Mucosa of stomach (tissue), 1 donor: ENCODE data around the gene NSL1.
"Not testable (repeated sequence)": the region's sequence is repeated elsewhere in the genome, so short reads cannot be mapped to it uniquely, and the experiment has no call there.

ENCODE experiments used
- H3K27me3 ChIP-seq: one replicate; pipeline ENCODE4 v1.7.0; 2013; ENCODE audit warnings: mild to moderate bottlenecking, low read length; ENCODE audit not compliant: control insufficient read depth, insufficient read depth
- H3K36me3 ChIP-seq: one replicate; pipeline ENCODE4 v1.7.0; 2013; ENCODE audit warnings: low read length; ENCODE audit not compliant: control insufficient read depth, insufficient read depth
- H3K4me1 ChIP-seq: one replicate; pipeline ENCODE4 v1.7.0; 2013; ENCODE audit warnings: mild to moderate bottlenecking, low read length; ENCODE audit not compliant: control insufficient read depth, insufficient read depth
- H3K4me3 ChIP-seq: one replicate; pipeline ENCODE4 v1.7.0; 2013; ENCODE audit warnings: low read length
- H3K9ac ChIP-seq: one replicate; pipeline ENCODE4 v1.7.0; 2013; ENCODE audit warnings: mild to moderate bottlenecking, low read length, moderate library complexity
- H3K9me3 ChIP-seq: one replicate; pipeline ENCODE4 v1.7.0; 2013; ENCODE audit warnings: mild to moderate bottlenecking, low read length, moderate library complexity; ENCODE audit not compliant: control insufficient read depth
- donor health status: Pancreatic carcinoma.

The NSL1 gene

DNA sequence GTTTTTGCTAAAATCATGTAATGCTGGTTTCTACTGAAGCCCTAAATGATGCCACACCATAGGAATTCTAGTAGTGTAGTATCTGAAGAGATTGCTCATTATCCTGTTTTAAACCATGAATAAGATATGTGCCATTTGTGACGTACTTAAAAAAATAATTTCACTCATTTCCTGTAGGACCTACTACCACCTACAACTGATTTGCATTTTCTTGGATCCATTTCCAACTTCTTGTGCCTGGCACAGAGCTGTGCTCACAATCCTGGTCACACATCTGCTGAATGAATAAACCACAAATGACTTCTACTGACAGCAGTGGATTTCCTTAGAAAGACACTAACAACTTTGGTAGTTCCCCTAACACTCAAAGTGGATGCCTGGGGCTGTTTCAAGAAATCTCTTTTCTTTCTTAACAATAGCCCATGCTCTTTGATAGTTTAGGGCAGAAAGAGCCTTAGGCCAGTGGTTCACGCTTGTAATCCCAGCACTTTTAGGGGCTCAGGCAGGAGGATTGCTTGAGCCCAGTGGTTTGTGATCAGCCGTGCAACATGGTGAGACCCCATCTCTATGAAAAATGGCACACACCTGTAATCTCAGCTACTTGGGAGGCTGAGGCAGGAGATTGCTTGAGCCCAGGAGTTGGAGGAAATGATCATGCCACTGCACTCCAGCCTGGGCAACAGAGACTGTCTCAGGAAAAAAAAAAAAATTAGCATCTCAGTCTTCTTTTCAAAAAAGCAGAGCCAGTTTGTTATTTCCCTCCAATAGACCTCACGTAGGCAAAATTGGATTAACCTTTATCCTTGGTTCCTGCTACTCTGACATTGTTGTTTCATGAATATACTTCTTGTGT is 78.9 kb downstream of the NSL1 start:
- Histone ChIP-seq H3K4me3 (no peak overlapping the region), H3K36me3 (no peaks in the 10 kb centered on the region)

DNA sequence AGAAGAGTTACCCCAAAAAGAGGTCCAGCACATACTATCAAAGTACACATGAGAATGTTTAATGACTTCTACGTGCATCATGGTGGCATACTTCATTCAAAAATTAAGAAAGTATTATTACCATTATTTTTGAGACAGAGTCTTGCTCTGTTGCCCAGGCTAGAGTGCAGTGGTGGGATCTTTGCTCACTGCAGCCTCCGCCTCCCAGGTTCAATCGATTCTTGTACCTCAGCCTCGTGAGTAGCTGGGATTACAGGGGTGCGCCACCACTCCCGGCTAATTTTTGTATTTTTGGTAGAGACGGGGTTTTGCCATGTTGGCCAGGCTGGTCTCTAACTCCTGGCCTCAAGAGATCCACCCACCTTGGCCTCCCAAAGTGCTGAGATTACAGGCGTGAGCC is 79.6 kb downstream of the NSL1 start:
- H3K9ac ChIP-seq, H3K9me3 ChIP-seq, H3K4me3 ChIP-seq, H3K36me3 ChIP-seq, H3K27me3 ChIP-seq, H3K4me1 ChIP-seq: not testable (repeated sequence)

More for the DNA sequence above, 78.9 kb downstream of the NSL1 start:
- Histone ChIP-seq H3K9ac (no peak overlapping the region), H3K27me3 (no peaks in the 10 kb centered on the region), H3K4me1 (no peaks in the 10 kb centered on the region), H3K9me3 (no peaks in the 10 kb centered on the region)

DNA sequence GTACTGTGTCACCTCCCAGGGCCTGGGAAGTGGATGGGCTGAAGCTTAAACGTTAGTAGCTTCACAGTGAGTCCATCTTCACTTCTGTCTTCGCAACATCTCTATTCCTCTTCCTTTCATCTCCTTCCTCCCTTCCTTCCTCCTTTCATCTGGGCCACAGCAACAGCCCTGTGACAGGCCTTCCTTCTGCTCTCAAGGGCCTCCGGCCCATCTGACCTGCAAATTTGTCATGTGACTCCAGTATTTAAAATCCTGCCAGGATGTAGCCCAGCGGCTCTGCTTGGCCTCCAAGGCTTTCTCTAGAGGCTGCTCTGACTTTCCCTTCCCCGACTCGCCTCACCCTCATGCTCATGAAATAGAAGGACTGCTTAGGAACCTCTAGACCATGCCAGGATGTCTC is 81.0 kb downstream of the NSL1 start:
- Histone ChIP-seq H3K9ac (no peak overlapping the region), H3K27me3 (no peaks in the 10 kb centered on the region), H3K4me1 (no peaks in the 10 kb centered on the region), H3K4me3 (no peak overlapping the region), H3K9me3 (no peaks in the 10 kb centered on the region), H3K36me3 (no peaks in the 10 kb centered on the region)

DNA sequence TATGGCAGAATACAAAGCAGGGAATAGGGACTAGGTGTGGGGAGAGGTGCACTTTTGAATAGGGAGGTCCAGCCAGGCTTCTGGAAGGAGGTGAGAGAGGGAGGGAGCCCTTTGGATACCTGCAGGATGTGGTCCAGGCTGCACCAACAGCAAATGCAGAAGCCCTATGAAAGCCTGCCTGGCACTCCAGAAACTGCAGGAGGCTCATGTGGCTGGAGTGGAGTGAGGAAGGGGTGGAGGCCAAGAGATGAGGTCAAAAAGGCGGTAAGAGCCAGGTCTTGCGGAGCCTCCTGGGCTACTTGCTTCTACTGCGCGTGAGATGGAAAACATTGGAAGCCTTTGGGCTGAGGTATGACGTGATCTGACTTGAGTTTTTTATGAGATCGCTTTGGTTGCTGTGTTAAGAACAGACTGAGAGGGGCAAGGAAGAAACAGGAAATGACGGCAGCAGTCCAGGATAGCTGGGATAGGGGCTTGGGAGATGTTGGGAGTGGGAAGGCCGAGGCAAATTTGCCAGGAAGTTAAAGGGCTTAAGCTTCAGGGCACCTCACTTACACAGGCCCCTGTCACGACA is 87.5 kb downstream of the NSL1 start:
- Histone ChIP-seq H3K9ac (no peak overlapping the region), H3K4me3 (no peak overlapping the region), H3K36me3 (no peaks in the 10 kb centered on the region), H3K27me3 (peaks cover 22% of the 10 kb centered on the region), H3K9me3 (no peaks in the 10 kb centered on the region), H3K4me1 (peaks cover 14% of the 10 kb centered on the region)

DNA sequence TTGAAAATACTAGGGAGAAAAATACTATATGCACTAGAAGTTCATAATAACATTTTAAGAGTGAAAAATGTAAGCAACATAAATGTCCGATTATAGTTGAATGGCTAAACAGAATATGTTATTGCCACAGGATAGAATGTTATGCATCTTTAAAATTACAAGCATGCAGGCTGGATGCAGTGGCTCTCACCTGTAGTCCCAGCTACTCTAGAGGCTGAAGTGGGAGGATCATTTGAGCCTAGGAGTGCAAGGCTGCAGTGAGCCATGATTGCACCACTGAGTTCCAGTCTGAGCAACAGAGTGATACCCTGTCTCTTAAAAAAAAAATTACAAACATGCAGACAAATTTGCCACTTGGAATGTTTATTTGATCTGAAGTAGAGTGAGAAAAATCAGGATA is 88.9 kb downstream of the NSL1 start:
- peaks cover 21% of the 10 kb centered on the region for H3K4me1 ChIP-seq
- no peak overlapping the region for H3K9ac ChIP-seq
- H3K9me3 ChIP-seq, result no peaks in the 10 kb centered on the region
- no peaks in the 10 kb centered on the region for H3K36me3 ChIP-seq
- H3K27me3 ChIP-seq, result peaks cover 35% of the 10 kb centered on the region
- H3K4me3 ChIP-seq, result no peak overlapping the region

DNA sequence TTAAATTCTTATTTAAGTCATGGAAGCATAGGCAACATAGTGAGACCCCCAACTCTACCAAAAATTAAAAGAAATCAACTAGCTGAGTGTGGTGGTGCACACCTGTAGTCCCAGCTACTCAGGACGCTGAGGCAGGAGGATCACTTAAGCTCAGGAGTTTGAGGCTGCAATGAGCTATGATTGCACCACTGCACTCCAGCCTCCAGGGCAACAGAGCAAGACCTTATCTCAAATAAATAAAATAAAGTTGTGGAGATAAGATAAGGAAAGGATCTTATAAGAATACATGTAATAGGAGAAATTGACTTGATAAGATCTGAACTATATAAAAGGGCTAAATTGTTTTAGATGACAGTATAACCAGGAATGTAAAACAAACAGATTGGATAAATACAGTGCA is 89.7 kb downstream of the NSL1 start:
- H3K9ac ChIP-seq, result no peak overlapping the region
- no peaks in the 10 kb centered on the region for H3K9me3 ChIP-seq
- peaks cover 21% of the 10 kb centered on the region for H3K4me1 ChIP-seq
- no peak overlapping the region for H3K4me3 ChIP-seq
- H3K27me3 ChIP-seq, result peaks cover 42% of the 10 kb centered on the region
- H3K36me3 ChIP-seq, result no peaks in the 10 kb centered on the region

DNA sequence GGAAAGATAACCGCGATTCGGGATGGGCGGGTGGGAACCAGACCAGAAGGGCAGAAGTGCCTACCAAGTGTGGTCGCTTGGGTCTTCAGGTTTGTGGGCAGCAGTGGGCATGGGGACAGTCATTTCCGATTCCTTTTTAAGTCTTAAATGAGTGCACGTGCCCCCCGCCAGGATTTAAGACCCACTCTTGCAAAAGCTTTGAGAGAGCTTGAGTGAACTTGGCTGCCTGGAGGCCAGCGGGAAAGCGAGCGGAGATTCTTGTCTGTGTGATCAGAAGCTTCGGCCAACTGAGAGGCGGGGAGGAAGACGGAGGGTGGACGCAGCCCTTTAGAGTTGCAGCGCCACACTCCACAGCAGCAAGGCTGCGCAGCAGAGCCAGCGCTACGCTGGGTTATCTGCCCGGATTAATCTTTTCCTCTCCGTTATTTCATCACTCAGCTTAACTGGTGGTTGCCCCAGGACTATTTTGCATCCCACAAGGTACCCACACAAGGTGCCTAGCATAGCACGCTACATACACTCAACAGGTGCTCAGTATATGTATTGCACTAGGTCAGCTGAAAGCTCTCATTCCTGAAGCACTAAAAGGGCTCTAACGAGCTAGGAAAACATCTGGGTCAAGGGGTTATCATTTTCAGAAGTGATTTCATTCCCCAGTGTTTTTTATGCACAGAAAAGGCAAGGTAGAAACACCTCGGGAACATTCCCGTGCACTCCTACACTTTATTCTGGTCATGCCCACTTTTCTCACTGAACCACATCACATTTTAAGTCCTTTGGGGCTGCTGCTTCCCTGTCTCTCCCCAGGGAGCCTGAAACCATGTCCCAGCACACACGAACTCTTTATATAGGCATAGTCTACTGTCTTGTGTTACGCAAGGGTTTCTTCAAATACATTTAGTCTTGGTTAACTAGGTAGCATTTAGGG is 90.4 kb downstream of the NSL1 start:
- Histone ChIP-seq H3K9me3 (no peaks in the 10 kb centered on the region), H3K9ac (no peak overlapping the region), H3K4me3 (peak overlapping the region; percentile 14), H3K4me1 (peaks cover 21% of the 10 kb centered on the region), H3K36me3 (no peaks in the 10 kb centered on the region), H3K27me3 (peaks cover 48% of the 10 kb centered on the region)

DNA sequence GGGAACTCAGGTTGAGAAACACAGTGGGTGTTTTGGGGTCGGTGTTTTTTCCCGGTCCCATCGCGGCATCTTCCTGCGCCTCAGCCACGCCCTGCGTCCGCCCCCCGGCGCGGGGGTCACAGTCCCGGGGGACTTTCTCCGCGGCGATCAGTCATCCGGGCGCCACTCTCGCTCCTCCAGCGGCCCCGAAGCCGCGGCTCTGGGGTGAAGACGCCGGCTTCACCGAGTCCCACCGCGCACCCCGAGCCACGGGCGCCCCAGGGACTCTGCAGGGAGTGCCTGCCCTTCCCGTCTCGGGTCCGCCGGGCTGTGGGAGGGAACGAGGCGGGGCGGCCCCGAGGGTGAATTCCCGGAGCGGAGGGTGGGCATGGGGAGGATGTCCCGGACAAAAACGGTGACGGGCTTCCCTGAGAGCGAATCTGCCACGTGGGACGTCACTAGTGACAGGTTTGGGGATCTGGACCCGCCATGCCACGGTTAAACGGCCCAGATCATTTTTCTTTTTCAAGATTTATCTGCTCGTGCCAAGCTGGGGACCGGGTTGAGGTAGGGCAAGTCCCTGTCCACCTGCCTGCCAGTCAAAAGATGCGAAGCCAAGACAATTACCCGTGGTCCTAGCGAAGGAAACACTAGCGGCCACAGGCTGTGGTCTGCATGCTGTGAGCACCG is 91.2 kb downstream of the NSL1 start:
- H3K4me3 ChIP-seq, result peak overlapping the region; percentile 14
- H3K27me3 ChIP-seq, result peaks cover 55% of the 10 kb centered on the region
- no peaks in the 10 kb centered on the region for H3K9me3 ChIP-seq
- H3K36me3 ChIP-seq, result no peaks in the 10 kb centered on the region
- H3K9ac ChIP-seq, result peak overlapping the region; percentile 16
- peaks cover 21% of the 10 kb centered on the region for H3K4me1 ChIP-seq

DNA sequence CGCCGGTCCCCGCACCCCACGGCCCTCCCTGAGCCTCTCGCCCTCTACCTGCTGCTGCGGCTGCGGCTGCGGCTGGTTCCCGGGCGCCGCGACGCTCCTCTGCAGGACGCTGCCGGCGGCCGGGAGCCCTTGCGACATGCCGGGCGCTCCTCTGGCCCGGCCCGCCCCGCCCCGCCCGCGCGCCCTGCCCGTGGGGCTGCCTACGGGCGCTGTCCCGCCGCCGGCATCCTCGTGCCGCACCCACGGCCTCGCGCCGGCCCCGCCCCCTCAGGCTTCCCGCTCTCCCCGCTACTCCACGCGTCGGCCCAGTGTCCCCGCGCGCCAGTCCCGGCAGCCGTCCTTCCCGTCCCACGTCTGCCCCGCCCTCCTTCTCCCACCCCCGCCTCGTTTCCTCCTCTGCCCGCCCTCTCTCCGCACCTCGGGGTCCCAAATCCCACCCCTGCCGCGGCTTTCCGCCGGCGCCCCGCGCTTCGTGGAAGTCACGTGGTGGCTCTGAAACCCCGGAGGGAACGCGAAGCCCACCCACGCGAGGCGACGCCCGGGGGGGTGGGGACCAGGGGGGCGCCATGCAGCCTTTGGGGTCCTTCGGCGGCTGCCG is 91.9 kb downstream of the NSL1 start, which contains the start of gene BATF3:
Gene BATF3 (minus strand): TSS at position 216 of the 598 bp plus-strand sequence. CDS start 78 bp downstream, at position 138.
- peak within 1 kb of the TSS; percentile 16 for H3K9ac ChIP-seq
- peak within 1 kb of the TSS; percentile 14 for H3K4me3 ChIP-seq
- H3K4me1 ChIP-seq, result peaks cover 21% of the 10 kb centered on the region
- no peaks in the 10 kb centered on the region for H3K36me3 ChIP-seq
- peaks cover 55% of the 10 kb centered on the region for H3K27me3 ChIP-seq
- no peaks in the 10 kb centered on the region for H3K9me3 ChIP-seq

DNA sequence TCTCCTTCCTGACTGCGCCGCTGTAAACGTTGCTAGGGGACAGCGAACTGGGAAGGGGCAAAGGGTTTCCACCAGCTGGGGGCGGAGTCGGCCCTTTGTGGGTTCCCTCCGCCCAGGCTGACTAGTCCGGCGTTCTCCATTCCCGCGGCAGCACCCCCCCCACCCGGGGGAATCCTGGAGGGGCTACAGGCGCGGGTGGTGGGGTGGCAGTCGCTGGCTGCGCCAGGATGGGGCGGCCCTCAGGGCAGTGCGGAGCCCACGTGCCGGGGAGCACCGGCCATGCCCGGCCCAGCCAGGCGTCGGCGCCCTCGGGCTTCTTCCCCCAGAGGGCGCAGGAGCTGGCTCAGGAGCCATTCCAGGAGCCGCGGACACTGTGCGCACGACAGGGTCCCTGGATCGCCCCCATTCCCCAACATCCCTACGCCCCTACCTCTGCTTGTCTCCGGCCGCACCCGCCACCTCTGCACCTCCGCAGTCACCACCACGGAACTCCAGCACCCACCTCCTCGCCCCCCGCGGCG is 92.4 kb downstream of the NSL1 start:
- peaks cover 55% of the 10 kb centered on the region for H3K27me3 ChIP-seq
- H3K36me3 ChIP-seq, result no peaks in the 10 kb centered on the region
- H3K9me3 ChIP-seq, result no peaks in the 10 kb centered on the region
- peaks cover 21% of the 10 kb centered on the region for H3K4me1 ChIP-seq
- no peak overlapping the region for H3K4me3 ChIP-seq
- no peak overlapping the region for H3K9ac ChIP-seq

DNA sequence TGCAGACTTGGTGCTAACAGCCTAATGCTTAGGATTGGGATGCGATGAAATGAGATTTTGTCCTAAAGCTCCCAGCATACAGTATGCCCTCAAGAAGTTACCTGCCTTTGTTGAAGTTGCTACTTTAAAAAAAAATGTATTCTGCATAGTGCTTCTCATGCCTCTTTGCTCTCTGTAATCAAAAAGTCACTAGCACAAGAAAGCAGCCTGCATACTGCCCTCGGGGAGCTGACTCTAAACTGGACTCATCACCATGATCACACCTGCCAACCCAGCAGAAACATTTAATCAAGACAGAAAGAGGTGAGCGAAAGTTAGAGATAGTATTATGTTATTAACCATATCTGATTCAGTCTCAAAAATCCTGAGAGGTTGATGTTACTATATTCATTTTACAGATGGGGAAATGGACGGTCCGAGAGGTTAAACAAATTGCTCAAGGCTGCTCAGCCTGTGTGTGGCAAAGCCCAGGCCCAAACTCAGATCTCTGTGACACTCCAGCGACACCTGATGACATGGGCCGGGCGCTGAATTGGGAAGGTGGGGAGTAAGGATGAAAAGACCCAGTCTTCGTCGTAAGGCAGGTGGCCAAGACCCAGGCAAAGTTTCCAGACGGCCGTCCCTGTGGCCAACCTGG is 93.0 kb downstream of the NSL1 start:
- no peaks in the 10 kb centered on the region for H3K36me3 ChIP-seq
- H3K9ac ChIP-seq, result no peak overlapping the region
- H3K27me3 ChIP-seq, result peaks cover 55% of the 10 kb centered on the region
- H3K4me1 ChIP-seq, result peaks cover 21% of the 10 kb centered on the region
- H3K9me3 ChIP-seq, result no peaks in the 10 kb centered on the region
- no peak overlapping the region for H3K4me3 ChIP-seq
